ENCODE results near the gene SMG9. TPM values are rescaled to one million over a fixed set of nuclear protein-coding genes. Genes with fewer than 3 reads are reported as not detected.
A peak's percentile ranks its signal among the peaks of the same experiment; 100 is the strongest.

The SMG9 gene
- total RNA-seq, 1 experiment from 2014 or later, result 52.2 TPM

GRCh38 chr19:43797556-43797955 is 42.8 kb upstream of the SMG9 start:
- H4K8ac ChIP-seq (replicated peaks; ENCODE audit: insufficient read length, low read depth, low read length), result no peak overlapping the region
- no peaks in the 10 kb centered on the region for H3K9me3 ChIP-seq (ENCODE audit: control insufficient read depth, low read depth, low read length)
- H4K91ac ChIP-seq (ENCODE audit: insufficient read length, low read depth, low read length), result no peak overlapping the region
- no peak overlapping the region for H4K5ac ChIP-seq (ENCODE audit: insufficient read length, low read depth, low read length)
- H2AFZ ChIP-seq (ENCODE audit: low read length), result no peak overlapping the region
- peaks cover 2% of the 10 kb centered on the region for H4K20me1 ChIP-seq (ENCODE audit: control insufficient read depth, insufficient read depth, insufficient read length)
- no peak overlapping the region for H2BK5ac ChIP-seq (ENCODE audit: insufficient read length, low read length)
- no peak overlapping the region for H3K4ac ChIP-seq (ENCODE audit: low read depth, low read length)
- no peaks in the 10 kb centered on the region; a peak in 3 of 5 replicates for H3K9me3 Mint-ChIP-seq
- no peak overlapping the region for H3K27ac ChIP-seq (ENCODE audit: insufficient read length, low read depth, low read length)
- no peaks in the 10 kb centered on the region for H3K79me2 ChIP-seq (ENCODE audit: insufficient read depth, low read length)
- H3K56ac ChIP-seq (ENCODE audit: insufficient read length, low read depth, low read length), result no peak overlapping the region
- no peak overlapping the region for H3K18ac ChIP-seq (ENCODE audit: insufficient read length, low read depth, low read length)
- TF ChIP-seq CTCF (conservative IDR thresholded peaks at IDR 0.05), result no peak
- H2AK5ac ChIP-seq (ENCODE audit: insufficient read length, low read length), result no peak overlapping the region
- no peak overlapping the region for H2BK15ac ChIP-seq (ENCODE audit: low read depth, low read length)
- H3K27ac Mint-ChIP-seq, result no peak overlapping the region
- no peak for DNase-seq
- peaks cover 0 to 8% of the 10 kb centered on the region in 2 experiments; a peak in 2 of 4 replicates for H3K4me1 Mint-ChIP-seq
- peaks cover 5% of the 10 kb centered on the region for H3K23me2 ChIP-seq (ENCODE audit: insufficient read length, low read depth, low read length, poor library complexity, severe bottlenecking)
- no peak overlapping the region for H3K14ac ChIP-seq (ENCODE audit: insufficient read depth, low read length)
- no peak overlapping the region for H2BK20ac ChIP-seq (ENCODE audit: low read depth, low read length, poor library complexity, severe bottlenecking)
- no CpG with 5 or more reads among the region's 7 CpGs for WGBS (ENCODE audit: extremely low coverage, insufficient read length, low lambda C conversion rate)
- H3K36me3 Mint-ChIP-seq (ENCODE audit: insufficient read depth in 1 of 3, low read depth in 3 of 3), result no peaks in the 10 kb centered on the region; a peak in 1 of 7 replicates
- peaks cover 9% of the 10 kb centered on the region for H3K27me3 ChIP-seq (ENCODE audit: insufficient read depth, low read length)
- peak overlapping the region in 1 of 2 experiments; percentile 24; a peak in 1 of 5 replicates for H3K4me3 Mint-ChIP-seq
- H3K4me1 ChIP-seq (ENCODE audit: insufficient read depth, low read length), result no peaks in the 10 kb centered on the region
- no peaks in the 10 kb centered on the region for H3K79me1 ChIP-seq (ENCODE audit: insufficient read depth, low read depth, low read length, poor library complexity, severe bottlenecking)
- no peak overlapping the region for H3K9ac ChIP-seq (ENCODE audit: extremely low read depth, insufficient read length, low read length)
- no peak overlapping the region for H3K23ac ChIP-seq (ENCODE audit: insufficient read length, low read depth, low read length)
- H2BK120ac ChIP-seq (ENCODE audit: low read depth, low read length, poor library complexity, severe bottlenecking), result no peak overlapping the region
- peaks cover 91% of the 10 kb centered on the region for H3K27me3 Mint-ChIP-seq (ENCODE audit: low read depth)
- H3K4me2 ChIP-seq (ENCODE audit: insufficient read depth, insufficient read length, low read length), result no peak overlapping the region
- H3T11ph ChIP-seq (ENCODE audit: low read length), result no peak overlapping the region
- H2BK12ac ChIP-seq (ENCODE audit: insufficient read length, low read depth, low read length), result no peak overlapping the region

All from H9 (cell line).